Activated T-cell treated with anti-CD3 and anti-CD28 coated beads for 24 hours (primary cell): ENCODE results near the gene FREM2.

ENCODE experiments used
- DNase-seq: peaks from one replicate; pipeline ENCODE4 v3.0.0-alpha.2; 2020; ENCODE audit warnings: low read depth

FREM2 gene

DNA sequence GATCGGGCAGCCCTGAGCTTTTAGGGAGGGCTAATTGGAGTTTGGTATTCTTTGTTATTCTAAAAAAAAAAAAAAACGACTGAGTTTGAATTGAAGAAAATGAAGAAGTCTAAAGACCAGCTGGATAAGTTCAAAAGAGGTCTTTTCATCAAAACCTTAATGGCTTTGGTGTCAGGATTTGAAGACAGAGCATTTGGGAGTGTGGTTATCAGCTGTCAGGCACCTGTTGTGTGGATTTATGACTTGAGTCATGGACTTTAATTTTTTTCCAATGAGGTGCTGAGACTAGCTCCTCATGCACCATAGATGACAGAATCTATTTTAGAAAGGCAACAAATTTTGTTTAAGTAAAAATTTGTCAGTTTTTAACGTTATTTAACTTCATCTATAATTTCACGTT is 72.5 kb downstream of the FREM2 start:
- no peak for DNase-seq

GRCh38 chr13:38763446-38764381 is 76.8 kb downstream of the FREM2 start:
- DNase-seq, result no peak

- DNase-seq, result no peak
Measured at GRCh38 chr13:38766799-38767198, 79.9 kb downstream of the FREM2 start.

- no peak for DNase-seq
Measured at GRCh38 chr13:38767506-38768265, 80.8 kb downstream of the FREM2 start.

DNA sequence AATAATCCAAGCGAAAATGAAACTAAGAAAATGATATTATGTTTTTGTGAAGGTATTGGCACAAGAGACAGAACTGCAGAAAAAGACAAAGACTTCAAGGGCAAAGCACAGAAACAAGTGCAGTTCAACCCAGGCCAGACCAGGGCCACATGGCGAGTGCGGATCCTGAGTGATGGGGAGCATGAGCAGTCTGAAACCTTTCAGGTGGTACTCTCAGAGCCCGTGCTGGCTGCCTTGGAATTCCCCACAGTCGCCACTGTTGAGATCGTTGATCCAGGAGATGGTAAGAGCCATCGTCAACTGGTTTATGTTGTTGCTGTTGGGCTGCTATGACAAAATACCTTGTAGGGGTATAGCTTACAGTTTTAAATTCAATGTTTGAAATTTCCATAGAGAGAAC is 82.6 kb downstream of the FREM2 start:
- DNase-seq, result no peak

DNA sequence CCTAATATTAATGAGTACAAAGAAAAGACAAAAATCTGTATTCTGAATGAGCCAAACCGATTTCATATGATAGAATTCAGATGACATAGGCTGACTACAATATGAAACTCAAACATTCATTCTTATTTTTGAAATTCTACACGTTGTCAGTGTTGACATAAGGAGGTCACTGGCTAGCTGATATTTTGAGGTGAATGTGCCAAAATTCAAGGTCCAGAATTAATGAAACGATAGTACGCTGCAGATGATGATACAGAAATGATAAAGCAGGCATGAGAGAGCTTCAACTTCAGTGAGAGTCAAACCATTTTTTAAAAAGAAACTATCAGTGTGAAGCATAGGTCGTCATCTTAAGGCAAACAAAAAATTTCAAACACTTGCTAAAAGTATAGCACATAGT is 88.2 kb downstream of the FREM2 start:
- DNase-seq, result no peak

DNA sequence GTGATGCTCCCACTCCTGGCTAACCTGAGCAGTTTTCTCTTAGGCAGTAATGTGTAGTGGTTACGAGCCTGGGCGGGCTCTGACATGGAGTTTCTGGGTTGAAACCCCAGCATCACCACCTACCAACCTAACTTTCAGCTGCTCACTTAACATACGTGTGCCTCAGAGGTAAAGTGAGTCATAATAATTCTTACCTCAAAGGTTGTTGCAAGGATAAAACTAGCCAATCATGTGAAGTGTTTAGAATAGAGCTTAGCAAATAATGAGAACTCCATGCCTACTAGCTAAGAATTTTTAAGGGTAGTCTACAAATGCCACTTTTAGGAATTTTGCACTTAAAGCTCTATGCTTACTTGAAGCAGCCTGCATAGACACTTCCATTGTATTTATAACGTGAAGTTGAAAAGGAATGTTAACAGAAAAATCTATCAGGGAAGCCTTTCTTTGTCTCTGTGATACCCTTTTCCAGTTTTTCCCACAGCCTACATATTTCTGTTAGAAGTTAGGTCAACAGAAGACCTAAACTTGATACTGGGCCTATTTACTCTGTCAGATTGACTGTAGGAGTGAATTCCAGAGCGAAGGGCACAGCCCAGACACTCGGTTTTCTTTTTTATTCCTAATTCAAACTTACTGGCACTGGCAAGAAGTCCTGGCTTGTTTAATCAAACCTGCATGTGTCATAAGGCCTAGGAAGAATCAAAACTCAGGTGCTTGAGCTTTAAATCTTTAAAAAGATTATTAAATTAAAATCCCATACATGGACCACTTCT is 90.7 kb downstream of the FREM2 start:
- DNase-seq, result no peak

DNA sequence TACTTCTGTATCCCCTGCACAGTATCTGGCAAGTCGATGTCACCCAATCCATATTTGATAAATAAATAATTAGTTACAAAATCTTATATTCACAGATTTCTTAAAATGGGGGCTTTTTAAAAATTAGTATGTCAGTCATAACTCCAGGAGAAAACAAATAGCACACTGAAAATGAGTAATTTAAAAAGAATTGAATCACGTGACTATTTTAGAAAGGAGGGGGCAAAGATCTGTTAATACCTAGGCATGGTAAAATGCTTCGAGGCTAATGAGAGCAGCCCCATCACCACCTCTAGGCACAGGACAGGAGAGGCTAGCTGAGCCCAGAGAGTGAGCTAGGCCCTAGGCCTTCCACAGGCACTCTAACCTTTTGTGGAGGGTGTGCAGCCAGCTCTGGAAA is 94.7 kb downstream of the FREM2 start:
- DNase-seq, result no peak

- no peak for DNase-seq
Measured at GRCh38 chr13:38784036-38784880, 97.4 kb downstream of the FREM2 start.

GRCh38 chr13:38785042-38785441 is 98.2 kb downstream of the FREM2 start:
- no peak for DNase-seq

DNA sequence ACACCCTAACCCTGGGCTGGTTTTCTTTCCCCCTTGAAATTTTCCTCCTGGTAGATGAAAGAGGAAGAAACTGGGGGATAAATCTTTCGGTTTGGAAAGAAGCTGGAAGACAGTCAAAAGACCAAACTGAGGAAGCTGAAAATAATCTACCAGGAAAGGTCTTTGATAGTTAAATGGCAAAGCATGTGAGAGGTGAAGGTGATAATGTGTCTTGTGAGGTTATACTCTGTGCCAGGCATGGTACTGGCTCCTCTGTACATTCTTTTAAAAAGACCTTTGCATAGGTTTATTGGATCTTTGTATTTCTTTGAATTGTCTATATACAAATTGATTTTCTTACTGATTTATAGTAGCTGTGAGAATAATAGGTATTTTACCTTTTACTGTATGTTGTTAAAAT is 98.6 kb downstream of the FREM2 start:
- DNase-seq, result no peak

GRCh38 chr13:38787550-38787949 is 100.7 kb downstream of the FREM2 start:
- no peak for DNase-seq

DNA sequence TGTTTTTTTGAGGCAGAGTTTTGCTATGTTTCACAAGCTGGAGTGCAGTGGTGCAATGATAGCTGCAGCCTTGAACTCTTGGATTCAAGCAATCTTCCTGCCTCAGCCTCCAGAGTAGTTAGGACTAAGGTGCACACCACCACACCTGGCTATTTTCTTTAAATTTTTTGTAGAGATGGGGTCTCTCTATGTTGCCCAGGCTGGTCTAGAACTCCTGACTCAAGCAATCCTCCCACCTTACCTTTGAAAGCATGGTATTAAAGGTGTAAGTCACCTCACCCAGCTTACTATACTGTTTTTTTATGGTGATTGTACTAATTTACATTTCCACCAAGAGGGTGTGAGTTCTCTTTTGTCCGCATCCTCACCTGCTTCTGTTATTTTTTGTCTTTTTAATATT is 110.0 kb downstream of the FREM2 start:
- DNase-seq, result no peak

DNA sequence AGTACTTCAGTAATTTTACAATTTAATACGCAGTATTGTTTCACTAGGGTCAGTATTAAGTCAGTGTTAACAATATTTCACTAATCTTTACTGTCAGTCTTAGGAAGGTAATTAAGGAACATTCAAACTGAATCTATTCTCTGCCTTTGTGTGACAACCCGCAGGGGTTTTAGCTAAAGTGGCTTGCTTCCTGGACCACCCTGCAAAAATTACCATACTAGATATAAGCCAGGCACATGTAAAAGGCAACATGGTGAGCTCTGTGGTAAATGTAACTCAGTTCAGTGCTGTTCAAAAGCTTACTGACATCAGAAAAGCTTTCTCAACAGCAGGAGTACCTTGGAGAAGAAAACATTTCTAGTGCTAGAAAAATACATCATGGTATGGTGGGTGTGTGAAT is 116.7 kb downstream of the FREM2 start:
- DNase-seq, result no peak

GRCh38 chr13:38804061-38804460 is 117.2 kb downstream of the FREM2 start:
- no peak for DNase-seq

- no peak for DNase-seq
Measured at GRCh38 chr13:38804536-38804935, 117.7 kb downstream of the FREM2 start.

GRCh38 chr13:38814331-38814730 is 127.5 kb downstream of the FREM2 start:
- DNase-seq, result no peak

DNA sequence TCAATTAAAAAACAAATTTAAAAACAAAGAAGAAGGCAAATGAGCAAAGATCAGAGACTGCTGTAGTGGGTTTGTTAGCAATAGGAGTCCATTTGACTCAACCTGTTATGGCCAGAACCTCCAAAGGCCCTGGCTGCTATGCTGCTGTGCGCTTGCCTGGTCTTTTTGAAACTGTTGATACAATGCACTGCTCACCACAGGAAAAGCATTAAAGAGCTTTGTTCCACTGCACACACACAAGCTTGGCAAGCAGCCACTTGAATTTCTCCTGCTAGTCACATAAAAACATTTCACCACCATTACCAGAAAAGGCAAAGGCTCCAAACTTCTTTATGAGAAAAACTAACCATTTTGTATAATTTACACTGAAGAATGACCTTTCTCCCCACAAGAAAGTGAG is 132.2 kb downstream of the FREM2 start:
- DNase-seq, result no peak

DNA sequence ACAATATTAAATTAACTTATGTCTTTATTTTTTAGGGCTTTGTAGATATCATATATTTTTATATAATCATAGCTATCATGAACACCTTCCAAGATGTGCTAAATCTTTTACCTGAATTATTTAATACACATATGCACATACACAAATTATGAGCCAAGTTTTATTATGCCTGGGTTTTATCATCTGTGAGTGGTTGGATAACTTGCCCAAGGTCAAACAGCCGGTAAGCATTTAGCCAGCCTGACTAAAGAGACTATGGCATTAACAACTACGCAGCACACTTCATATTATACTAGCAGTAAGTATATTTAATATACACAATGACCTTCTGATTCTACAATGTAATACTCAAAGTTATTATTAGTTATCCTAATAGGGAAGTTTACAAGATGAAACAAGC is 132.7 kb downstream of the FREM2 start:
- DNase-seq, result no peak

- no peak for DNase-seq
Measured at GRCh38 chr13:38821770-38822551, 135.1 kb downstream of the FREM2 start.

DNA sequence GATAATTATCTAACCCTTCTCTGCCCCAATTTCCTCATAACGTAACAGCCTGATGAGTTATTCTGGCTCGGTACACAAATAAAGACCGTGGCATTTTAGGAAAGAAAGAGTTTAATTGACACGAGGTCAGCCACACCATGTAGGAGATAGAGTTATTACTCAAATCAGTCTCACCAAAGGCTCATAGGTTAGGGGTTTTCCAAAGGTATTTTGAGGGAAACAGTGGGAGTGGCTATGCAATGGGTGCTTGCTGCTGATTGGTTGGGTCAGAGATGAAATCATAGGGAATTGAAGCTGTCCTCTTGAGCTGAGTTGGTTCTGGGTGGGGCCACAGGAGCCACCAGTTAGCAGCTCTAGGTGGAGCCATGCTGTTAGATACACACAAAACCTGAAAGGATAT is 137.5 kb downstream of the FREM2 start:
- DNase-seq, result no peak
